Lower leg skin (tissue), 3 donors: Measurements from ENCODE around the gene CPEB4.

Experiments used
- CTCF ChIP-seq, 3 donors: fragments of 450-650 bp; IDR thresholded peaks; one replicate each; pipeline ENCODE4 v1.5.1; 2016; ENCODE audit warnings: antibody characterized with exemption in 3 of 3, mild to moderate bottlenecking in 3 of 3, moderate library complexity in 2 of 3
- POLR2A ChIP-seq, 2 donors: fragments of 450-650 bp; IDR thresholded peaks; one replicate each; pipeline ENCODE4 v1.6.1; 2016 to 2017; ENCODE audit warnings: antibody characterized with exemption in 2 of 2, mild to moderate bottlenecking in 1 of 2, moderate library complexity in 1 of 2

- no peak for TF ChIP-seq CTCF (IDR thresholded peaks at IDR 0.05)
- TF ChIP-seq POLR2A (IDR thresholded peaks at IDR 0.05): peak in 1 of 2 donors; percentile 94
These were observed at the start of gene CPEB4 for GRCh38 chr5:173887610-173888472.
